Skeletal muscle satellite cell (primary cell): ENCODE measurements around the gene RFPL4A.
"Not testable (repeated sequence)": the region's sequence is repeated elsewhere in the genome, so short reads cannot be mapped to it uniquely, and the experiment has no call there.

Experiments used
- H3K27me3 ChIP-seq: 2 replicates; pipeline ENCODE4 v1.7.0; 2013; ENCODE audit warnings: low read length; ENCODE audit not compliant: control insufficient read depth, insufficient read depth
- H3K36me3 ChIP-seq: 2 replicates; pipeline ENCODE4 v1.7.0; 2013; ENCODE audit warnings: mild to moderate bottlenecking, control low read depth, low read length; ENCODE audit not compliant: insufficient read depth
- H3K4me1 ChIP-seq: 2 replicates; pipeline ENCODE4 v1.7.0; 2013; ENCODE audit warnings: low read length; ENCODE audit not compliant: control insufficient read depth, insufficient read depth
- H3K4me2 ChIP-seq: 2 replicates; pipeline ENCODE4 v1.7.0; 2013; ENCODE audit warnings: mild to moderate bottlenecking, low read length
- H3K4me3 ChIP-seq: 2 replicates; pipeline ENCODE4 v1.7.0; 2013; ENCODE audit warnings: low read length
- H3K9ac ChIP-seq: 2 replicates; pipeline ENCODE4 v1.7.0; 2013; ENCODE audit warnings: mild to moderate bottlenecking, low read depth, low read length, moderate library complexity
- H3K9me3 ChIP-seq: replicated peaks from 2 replicates; pipeline ENCODE4 v1.7.0; 2013; ENCODE audit warnings: mild to moderate bottlenecking, control low read depth, low read length

Gene RFPL4A

GRCh38 chr19:55750715-55751114 is 8.2 kb upstream of the RFPL4A start:
- no peaks in the 10 kb centered on the region for H3K36me3 ChIP-seq
- H3K9ac ChIP-seq, result no peak overlapping the region
- H3K4me1 ChIP-seq, result no peaks in the 10 kb centered on the region
- no peaks in the 10 kb centered on the region for H3K27me3 ChIP-seq
- no peak overlapping the region for H3K4me2 ChIP-seq
- H3K9me3 ChIP-seq, result no peaks in the 10 kb centered on the region
- H3K4me3 ChIP-seq, result no peak overlapping the region

GRCh38 chr19:55753401-55753800 is 5.5 kb upstream of the RFPL4A start:
- Histone ChIP-seq H3K27me3 (no peaks in the 10 kb centered on the region), H3K4me2 (no peak overlapping the region), H3K4me1 (no peaks in the 10 kb centered on the region), H3K36me3 (no peaks in the 10 kb centered on the region), H3K9ac (no peak overlapping the region), H3K9me3 (no peaks in the 10 kb centered on the region), H3K4me3 (no peak overlapping the region)

- H3K4me1 ChIP-seq, H3K27me3 ChIP-seq, H3K36me3 ChIP-seq, H3K9ac ChIP-seq, H3K4me3 ChIP-seq, H3K4me2 ChIP-seq, H3K9me3 ChIP-seq: not testable (repeated sequence)
Measured at GRCh38 chr19:55756808-55757207, 2.1 kb upstream of the RFPL4A start.

GRCh38 chr19:55766466-55766865 is 7.6 kb downstream of the RFPL4A start:
- no peaks in the 10 kb centered on the region for H3K36me3 ChIP-seq

GRCh38 chr19:55768818-55769217 is 9.9 kb downstream of the RFPL4A start, which contains the start of gene RFPL4AL1:
RFPL4AL1 (plus strand) TSS chr19:55769118; CDS start chr19:55771805, 2,687 bp downstream.
- not testable (repeated sequence) for H3K4me1 ChIP-seq, H3K9ac ChIP-seq, H3K9me3 ChIP-seq, H3K27me3 ChIP-seq, H3K36me3 ChIP-seq, H3K4me2 ChIP-seq, H3K4me3 ChIP-seq

More at GRCh38 chr19:55766466-55766865, 7.6 kb downstream of the RFPL4A start:
- Histone ChIP-seq H3K4me1 (no peaks in the 10 kb centered on the region), H3K9me3 (no peaks in the 10 kb centered on the region), H3K4me2 (no peak overlapping the region), H3K27me3 (no peaks in the 10 kb centered on the region), H3K4me3 (no peak overlapping the region), H3K9ac (no peak overlapping the region)

- H3K4me2 ChIP-seq, H3K36me3 ChIP-seq, H3K4me3 ChIP-seq, H3K9me3 ChIP-seq, H3K27me3 ChIP-seq, H3K9ac ChIP-seq, H3K4me1 ChIP-seq: not testable (repeated sequence)
Measured at GRCh38 chr19:55769632-55770031, 10.7 kb downstream of the RFPL4A start.

- Histone ChIP-seq H3K4me2 (no peak overlapping the region), H3K36me3 (no peaks in the 10 kb centered on the region), H3K4me3 (no peak overlapping the region), H3K9me3 (no peaks in the 10 kb centered on the region), H3K9ac (no peak overlapping the region), H3K27me3 (no peaks in the 10 kb centered on the region), H3K4me1 (no peaks in the 10 kb centered on the region)
Measured at GRCh38 chr19:55777528-55777927, 18.6 kb downstream of the RFPL4A start.

GRCh38 chr19:55778331-55778730 is 19.4 kb downstream of the RFPL4A start:
- Histone ChIP-seq H3K27me3 (no peaks in the 10 kb centered on the region), H3K36me3 (no peaks in the 10 kb centered on the region), H3K4me1 (no peaks in the 10 kb centered on the region), H3K9me3 (no peaks in the 10 kb centered on the region), H3K4me2 (no peak overlapping the region), H3K4me3 (no peak overlapping the region), H3K9ac (no peak overlapping the region)

GRCh38 chr19:55781112-55781511 is 22.2 kb downstream of the RFPL4A start:
- no peak overlapping the region for H3K4me2 ChIP-seq
- H3K9ac ChIP-seq, result no peak overlapping the region
- no peaks in the 10 kb centered on the region for H3K4me1 ChIP-seq
- H3K36me3 ChIP-seq, result no peaks in the 10 kb centered on the region
- no peaks in the 10 kb centered on the region for H3K9me3 ChIP-seq
- H3K27me3 ChIP-seq, result no peaks in the 10 kb centered on the region
- H3K4me3 ChIP-seq, result no peak overlapping the region

GRCh38 chr19:55795021-55795420 is 36.1 kb downstream of the RFPL4A start:
- Histone ChIP-seq H3K4me3 (no peak overlapping the region), H3K4me2 (no peak overlapping the region), H3K9ac (no peak overlapping the region), H3K9me3 (peaks cover 5% of the 10 kb centered on the region), H3K27me3 (no peaks in the 10 kb centered on the region), H3K36me3 (no peaks in the 10 kb centered on the region), H3K4me1 (no peaks in the 10 kb centered on the region)

- H3K9ac ChIP-seq, result no peak overlapping the region
- H3K27me3 ChIP-seq, result no peaks in the 10 kb centered on the region
- no peaks in the 10 kb centered on the region for H3K36me3 ChIP-seq
- H3K9me3 ChIP-seq, result no peaks in the 10 kb centered on the region
- H3K4me1 ChIP-seq, result no peaks in the 10 kb centered on the region
- H3K4me3 ChIP-seq, result no peak overlapping the region
- H3K4me2 ChIP-seq, result no peak overlapping the region
Measured at GRCh38 chr19:55801416-55801815, 42.5 kb downstream of the RFPL4A start.

GRCh38 chr19:55802281-55802680 is 43.4 kb downstream of the RFPL4A start:
- no peaks in the 10 kb centered on the region for H3K36me3 ChIP-seq
- no peak overlapping the region for H3K4me2 ChIP-seq
- no peaks in the 10 kb centered on the region for H3K9me3 ChIP-seq
- H3K9ac ChIP-seq, result no peak overlapping the region
- no peaks in the 10 kb centered on the region for H3K27me3 ChIP-seq
- no peak overlapping the region for H3K4me3 ChIP-seq
- H3K4me1 ChIP-seq, result no peaks in the 10 kb centered on the region
